Choroid plexus epithelial cell (primary cell): ENCODE data around the gene PRUNE2.

ENCODE experiments used
- DNase-seq: peaks from one replicate; pipeline ENCODE4 v3.0.0-alpha.2; 2010; ENCODE audit warnings: low read depth
- H3K4me3 ChIP-seq: 2 replicates; pipeline ENCODE4 v1.5.1; 2011; ENCODE audit warnings: low read depth, mild to moderate bottlenecking, control low read depth, low read length, moderate library complexity
- TF ChIP-seq, protein P1 (sequence below): conservative IDR thresholded peaks from 2 replicates; pipeline ENCODE4 v1.5.1; 2011; ENCODE audit warnings: low read depth, mild to moderate bottlenecking, control low read depth, inconsistent platforms, low read length, moderate library complexity

The PRUNE2 gene

DNA sequence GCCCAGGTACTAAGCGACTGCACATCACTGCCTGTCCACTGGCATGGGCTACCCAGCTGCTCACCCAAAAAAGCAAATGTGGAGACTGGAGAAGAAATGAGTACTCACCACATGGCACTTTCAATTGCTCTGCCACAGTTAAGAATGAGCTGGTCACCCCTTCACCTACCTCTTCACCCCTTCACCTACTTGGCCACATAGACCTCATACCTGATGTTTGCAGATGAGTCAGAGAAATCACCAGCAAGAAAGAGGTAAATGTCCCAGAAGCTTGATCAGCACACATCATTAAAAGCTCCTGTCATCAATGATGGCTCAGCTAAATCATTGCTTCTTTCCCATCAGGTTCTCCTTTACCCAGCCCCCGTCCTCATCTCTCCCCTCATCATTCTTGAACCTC lies 7.6 kb upstream of the PRUNE2 start:
- TF ChIP-seq, protein P1, sequence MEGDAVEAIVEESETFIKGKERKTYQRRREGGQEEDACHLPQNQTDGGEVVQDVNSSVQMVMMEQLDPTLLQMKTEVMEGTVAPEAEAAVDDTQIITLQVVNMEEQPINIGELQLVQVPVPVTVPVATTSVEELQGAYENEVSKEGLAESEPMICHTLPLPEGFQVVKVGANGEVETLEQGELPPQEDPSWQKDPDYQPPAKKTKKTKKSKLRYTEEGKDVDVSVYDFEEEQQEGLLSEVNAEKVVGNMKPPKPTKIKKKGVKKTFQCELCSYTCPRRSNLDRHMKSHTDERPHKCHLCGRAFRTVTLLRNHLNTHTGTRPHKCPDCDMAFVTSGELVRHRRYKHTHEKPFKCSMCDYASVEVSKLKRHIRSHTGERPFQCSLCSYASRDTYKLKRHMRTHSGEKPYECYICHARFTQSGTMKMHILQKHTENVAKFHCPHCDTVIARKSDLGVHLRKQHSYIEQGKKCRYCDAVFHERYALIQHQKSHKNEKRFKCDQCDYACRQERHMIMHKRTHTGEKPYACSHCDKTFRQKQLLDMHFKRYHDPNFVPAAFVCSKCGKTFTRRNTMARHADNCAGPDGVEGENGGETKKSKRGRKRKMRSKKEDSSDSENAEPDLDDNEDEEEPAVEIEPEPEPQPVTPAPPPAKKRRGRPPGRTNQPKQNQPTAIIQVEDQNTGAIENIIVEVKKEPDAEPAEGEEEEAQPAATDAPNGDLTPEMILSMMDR = no peak
- DNase-seq = no peak
- no peak overlapping the region for H3K4me3 ChIP-seq

DNA sequence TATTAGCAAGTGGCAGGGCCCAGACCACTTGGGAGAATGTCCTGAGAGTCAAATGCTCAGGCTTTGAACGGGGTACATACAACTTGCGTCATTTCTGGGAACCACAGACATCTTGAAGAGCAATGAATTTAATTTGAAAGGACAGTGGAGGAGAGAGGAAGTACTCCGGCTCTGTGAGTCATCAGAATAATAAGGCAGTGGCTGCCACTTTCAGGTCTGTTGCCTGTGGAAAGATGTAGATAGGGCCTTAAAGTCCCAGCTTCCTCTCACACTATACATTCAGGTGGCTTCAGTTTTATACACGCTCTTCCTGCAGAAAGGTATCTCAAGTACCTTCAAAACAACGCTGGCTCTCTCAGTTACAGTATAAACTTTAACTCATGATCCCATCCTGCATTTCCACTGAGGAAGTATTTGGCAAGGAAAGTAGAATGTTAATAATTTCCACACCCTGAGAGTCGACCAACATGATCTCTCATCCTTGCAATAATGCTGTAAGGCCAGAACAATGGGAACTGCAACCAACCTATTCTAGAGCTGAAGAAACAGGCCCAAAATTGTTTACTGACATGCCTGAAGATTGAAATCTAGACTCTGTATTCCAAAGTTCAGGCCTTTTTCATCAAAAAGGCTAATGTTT lies 6.8 kb upstream of the PRUNE2 start:
- no peak overlapping the region for H3K4me3 ChIP-seq
- TF ChIP-seq, protein P1 = no peak
- DNase-seq = peak; percentile 17

DNA sequence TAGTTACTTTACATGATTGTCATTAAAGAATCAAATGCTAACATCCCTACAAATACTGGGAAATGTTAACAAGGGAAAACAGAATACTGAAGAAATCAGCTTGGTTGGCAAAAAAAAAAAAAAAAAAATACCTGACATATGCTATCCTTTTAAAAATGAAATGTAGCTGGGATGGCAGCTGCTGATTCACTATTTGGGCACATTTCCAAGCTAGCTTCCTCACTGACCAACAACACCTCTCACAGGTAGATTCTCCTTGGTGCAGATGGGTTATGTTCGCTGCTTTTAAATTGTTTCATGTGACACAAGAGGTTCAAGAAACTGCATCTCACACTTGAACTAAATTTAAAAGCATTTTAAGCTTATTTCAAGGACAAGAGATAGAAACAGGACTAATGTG lies 6.1 kb upstream of the PRUNE2 start:
- no peak for DNase-seq
- TF ChIP-seq, protein P1 = no peak
- no peak overlapping the region for H3K4me3 ChIP-seq

DNA sequence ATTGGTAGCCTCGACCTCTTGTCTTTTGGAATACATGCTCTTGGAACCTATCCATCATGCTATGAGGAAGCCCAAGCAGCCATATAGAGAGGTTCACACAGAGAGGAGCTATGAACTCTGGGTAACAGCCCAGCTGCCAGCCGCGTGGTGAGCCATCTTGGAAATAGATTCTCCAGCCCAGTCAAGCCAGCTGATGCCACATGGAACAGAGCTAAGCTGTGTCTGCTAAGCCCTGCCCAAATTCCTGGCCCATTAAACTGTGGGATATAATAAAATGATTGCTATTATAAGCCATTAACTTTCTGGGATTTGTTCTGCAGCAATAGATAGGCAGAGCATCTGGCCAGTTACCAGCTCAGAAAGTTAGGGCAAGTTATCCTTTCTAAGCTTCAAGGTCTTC lies 4.9 kb upstream of the PRUNE2 start:
- DNase-seq = no peak
- TF ChIP-seq, protein P1 = no peak
- H3K4me3 ChIP-seq = no peak overlapping the region

DNA sequence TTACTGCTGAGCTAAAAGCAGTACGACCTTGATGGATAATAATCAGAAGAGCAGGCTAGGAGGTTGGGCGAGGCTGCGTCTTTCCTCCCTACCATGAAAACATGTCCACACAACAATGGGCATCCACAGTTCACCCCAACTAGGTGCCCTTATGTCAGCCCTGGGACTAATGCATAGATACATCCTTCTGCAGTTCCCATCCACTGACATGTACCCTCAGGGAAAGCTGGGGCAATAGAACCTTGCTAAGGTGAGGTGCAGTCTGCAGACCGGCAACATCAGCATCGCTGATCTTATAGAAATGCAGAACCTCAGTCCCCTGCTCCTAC lies 697 bp upstream of the PRUNE2 start:
- H3K4me3 ChIP-seq = no peak overlapping the region
- no peak for DNase-seq
- TF ChIP-seq, protein P1 = no peak

DNA sequence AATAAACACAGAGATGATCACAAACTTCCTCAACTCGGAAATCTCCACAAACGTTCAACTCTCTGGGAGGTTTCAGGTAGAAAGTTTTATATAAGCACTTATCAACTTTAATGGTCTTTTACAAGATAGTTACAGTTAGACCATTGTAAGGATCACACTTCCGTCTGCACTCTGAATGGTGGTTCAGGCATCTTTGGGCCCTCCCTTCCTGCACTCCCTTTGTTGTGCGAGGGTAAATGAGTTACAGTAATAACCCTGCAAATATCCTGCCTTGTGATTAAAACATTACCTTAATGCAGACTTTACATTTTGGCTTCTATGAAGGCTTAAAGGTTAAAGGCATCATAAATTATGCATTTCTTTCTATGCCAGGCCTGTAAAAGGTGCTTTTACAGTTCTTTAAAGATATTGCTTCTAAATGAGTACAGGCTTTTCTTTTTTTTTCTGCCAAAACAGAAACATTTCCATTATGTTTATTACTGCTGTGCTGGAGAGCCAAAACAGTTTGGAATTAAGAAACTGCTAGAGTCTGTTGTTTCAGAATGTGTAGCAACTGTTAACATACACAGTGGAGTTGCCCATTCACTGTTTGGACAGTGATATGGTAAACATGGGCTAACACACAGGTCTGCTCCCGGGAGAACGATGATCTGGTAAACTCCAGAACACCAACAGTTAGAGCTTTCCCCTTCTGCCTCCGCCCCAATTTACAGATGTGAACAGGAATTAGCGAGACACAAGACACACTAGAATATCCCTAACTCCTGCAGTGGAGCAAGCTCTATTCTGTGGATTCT lies 1.1 kb downstream of the PRUNE2 start:
- no peak for DNase-seq
- no peak overlapping the region for H3K4me3 ChIP-seq
- TF ChIP-seq, protein P1 = no peak

DNA sequence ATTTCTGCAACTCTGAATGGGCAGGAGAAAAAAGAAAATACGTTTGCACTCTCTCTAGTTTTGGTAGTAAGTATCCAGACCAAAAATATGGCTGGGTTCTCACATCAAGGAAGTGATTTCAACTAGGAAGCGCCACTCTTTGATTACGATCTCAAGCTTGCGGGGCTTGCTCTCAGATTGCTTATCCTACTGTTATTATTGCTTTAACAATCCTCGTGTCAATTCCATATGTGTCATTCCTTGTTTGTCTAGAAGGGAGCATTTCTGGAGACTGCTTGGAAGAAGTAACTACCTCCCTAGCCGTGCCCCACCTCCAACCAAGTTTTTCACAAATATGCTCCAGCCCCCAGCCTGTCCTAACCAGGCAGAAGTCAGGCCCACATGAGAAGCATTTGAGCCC lies 3.5 kb downstream of the PRUNE2 start:
- TF ChIP-seq, protein P1 = no peak
- DNase-seq = no peak

More for the DNA sequence above, 3.5 kb downstream of the PRUNE2 start:
- H3K4me3 ChIP-seq = no peak overlapping the region
